ENCODE results near the gene TSPAN10.

Gene TSPAN10

GRCh38 chr17:81681672-81682071, 44.7 kb downstream of the TSPAN10 start:
- intact Hi-C loops (cut with micrococcal nuclease) = loop anchor here (1.0 kb wide), 1 partner anchor 21 kb away; no protein-coding TSS in a partner anchor
- Mint-ChIP-seq H3K9me3 (no peaks in the 10 kb centered on the region), H3K4me1 (ENCODE audit: low read depth) (peaks cover 34% of the 10 kb centered on the region), H3K4me3 (no peak overlapping the region), H3K36me3 (ENCODE audit: low read depth) (peaks cover 61% of the 10 kb centered on the region), H3K27me3 (no peaks in the 10 kb centered on the region), H3K27ac (no peak overlapping the region)

DNA sequence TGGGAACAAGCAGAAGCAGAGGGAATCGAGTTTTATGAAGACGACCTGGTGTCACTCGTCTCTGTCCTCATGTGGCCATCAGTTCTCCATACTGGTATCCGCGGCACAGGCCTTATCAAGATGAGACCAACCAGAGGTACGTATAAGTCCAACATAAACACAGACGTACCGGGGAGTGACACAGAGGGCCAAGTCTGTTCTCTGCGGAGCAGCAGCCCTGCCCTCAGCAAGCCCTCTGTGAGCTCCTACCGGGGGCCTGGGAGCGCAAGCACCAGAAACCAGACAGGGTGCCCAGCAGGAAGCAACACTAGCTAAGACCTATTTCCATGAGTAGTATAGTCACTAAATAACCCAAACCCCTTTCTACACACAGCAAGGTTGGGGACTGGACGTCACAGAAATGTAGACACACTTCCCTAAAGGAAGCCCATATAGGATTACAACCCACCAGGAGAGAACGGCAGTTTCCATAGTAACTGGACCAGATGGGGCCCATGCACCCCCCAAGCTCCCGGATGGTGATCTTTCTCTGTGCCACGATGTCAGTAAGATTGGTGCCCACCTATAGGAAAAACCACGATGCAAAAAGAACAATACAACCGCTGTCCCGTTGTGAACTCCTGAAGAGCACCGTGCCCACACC, 45.7 kb downstream of the TSPAN10 start:
- peaks cover 71% of the 10 kb centered on the region for H3K36me3 Mint-ChIP-seq (ENCODE audit: low read depth)
- H3K27ac Mint-ChIP-seq = peak overlapping the region; percentile 81
- intact Hi-C loops (cut with micrococcal nuclease) = loop anchor here (1.0 kb wide), 1 partner anchor 20 kb away; no protein-coding TSS in a partner anchor
- H3K4me1 Mint-ChIP-seq (ENCODE audit: low read depth) = peaks cover 42% of the 10 kb centered on the region
- H3K27me3 Mint-ChIP-seq = no peaks in the 10 kb centered on the region
- H3K4me3 Mint-ChIP-seq = peak overlapping the region; percentile 85
- H3K9me3 Mint-ChIP-seq = no peaks in the 10 kb centered on the region

- H3K9me3 Mint-ChIP-seq = no peaks in the 10 kb centered on the region
- H3K4me1 Mint-ChIP-seq (ENCODE audit: low read depth) = peaks cover 42% of the 10 kb centered on the region
- H3K36me3 Mint-ChIP-seq (ENCODE audit: low read depth) = peaks cover 76% of the 10 kb centered on the region
- peak overlapping the region; percentile 81 for H3K27ac Mint-ChIP-seq
- intact Hi-C loops (cut with micrococcal nuclease) = no loop called here
- peak overlapping the region; percentile 85 for H3K4me3 Mint-ChIP-seq
- no peaks in the 10 kb centered on the region for H3K27me3 Mint-ChIP-seq
Observed at GRCh38 chr17:81683208-81683583, 46.2 kb downstream of the TSPAN10 start.

- peak within 1 kb of the TSS; percentile 85 for H3K4me3 Mint-ChIP-seq
- H3K27ac Mint-ChIP-seq = peak within 1 kb of the TSS; percentile 81
- H3K27me3 Mint-ChIP-seq = no peaks in the 10 kb centered on the region
- H3K4me1 Mint-ChIP-seq (ENCODE audit: low read depth) = peaks cover 42% of the 10 kb centered on the region
- H3K36me3 Mint-ChIP-seq (ENCODE audit: low read depth) = peaks cover 83% of the 10 kb centered on the region
- H3K9me3 Mint-ChIP-seq = no peaks in the 10 kb centered on the region
- intact Hi-C loops (cut with micrococcal nuclease) = no loop called here
Observed at GRCh38 chr17:81683584-81684441, 46.8 kb downstream of the TSPAN10 start, which contains the start of the genes ARL16 and HGS. Gene ARL16, minus strand, starts transcription at chr17:81683797. Its CDS starts 44 bp downstream, at chr17:81683753. Gene HGS, plus strand, starts transcription at chr17:81684011. Its CDS starts 56 bp downstream, at chr17:81684067.

GRCh38 chr17:81684442-81684911, 47.5 kb downstream of the TSPAN10 start:
- peak overlapping the region; percentile 81 for H3K27ac Mint-ChIP-seq
- H3K27me3 Mint-ChIP-seq = no peaks in the 10 kb centered on the region
- intact Hi-C loops (cut with micrococcal nuclease) = no loop called here
- peak overlapping the region; percentile 85 for H3K4me3 Mint-ChIP-seq
- peaks cover 83% of the 10 kb centered on the region for H3K36me3 Mint-ChIP-seq (ENCODE audit: low read depth)
- H3K4me1 Mint-ChIP-seq (ENCODE audit: low read depth) = peaks cover 42% of the 10 kb centered on the region
- H3K9me3 Mint-ChIP-seq = no peaks in the 10 kb centered on the region

DNA sequence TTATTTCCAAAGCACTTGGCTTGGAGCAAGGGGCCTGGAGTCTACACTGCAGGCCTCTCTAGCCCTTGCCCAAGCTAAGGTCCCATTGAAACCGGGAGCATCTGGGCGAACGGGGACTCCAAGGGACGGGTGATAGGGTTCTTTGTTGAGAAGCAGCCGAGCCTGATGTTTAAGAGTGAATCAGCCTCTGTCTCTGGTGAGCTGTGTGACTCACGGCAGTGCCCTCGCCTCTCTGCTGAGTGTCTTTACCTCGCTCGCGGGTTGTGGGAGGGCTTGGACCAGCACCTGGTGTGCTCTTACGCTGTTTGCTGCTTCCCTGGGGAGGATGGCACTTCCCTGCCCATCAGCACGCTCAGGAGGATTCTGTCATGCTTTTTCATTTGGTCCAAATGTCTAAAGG, 48.1 kb downstream of the TSPAN10 start:
- intact Hi-C loops (cut with micrococcal nuclease) = no loop called here
- Mint-ChIP-seq H3K27ac (peak overlapping the region; percentile 81), H3K27me3 (no peaks in the 10 kb centered on the region), H3K36me3 (ENCODE audit: low read depth) (peaks cover 83% of the 10 kb centered on the region), H3K4me3 (peak overlapping the region; percentile 85), H3K4me1 (ENCODE audit: low read depth) (peaks cover 39% of the 10 kb centered on the region), H3K9me3 (no peaks in the 10 kb centered on the region)

- Mint-ChIP-seq H3K27me3 (no peaks in the 10 kb centered on the region), H3K4me3 (no peak overlapping the region), H3K4me1 (ENCODE audit: low read depth) (peaks cover 38% of the 10 kb centered on the region), H3K27ac (no peak overlapping the region), H3K36me3 (ENCODE audit: low read depth) (peaks cover 83% of the 10 kb centered on the region), H3K9me3 (no peaks in the 10 kb centered on the region)
- intact Hi-C loops (cut with micrococcal nuclease) = no loop called here
Observed at GRCh38 chr17:81686614-81687013, 49.6 kb downstream of the TSPAN10 start.

DNA sequence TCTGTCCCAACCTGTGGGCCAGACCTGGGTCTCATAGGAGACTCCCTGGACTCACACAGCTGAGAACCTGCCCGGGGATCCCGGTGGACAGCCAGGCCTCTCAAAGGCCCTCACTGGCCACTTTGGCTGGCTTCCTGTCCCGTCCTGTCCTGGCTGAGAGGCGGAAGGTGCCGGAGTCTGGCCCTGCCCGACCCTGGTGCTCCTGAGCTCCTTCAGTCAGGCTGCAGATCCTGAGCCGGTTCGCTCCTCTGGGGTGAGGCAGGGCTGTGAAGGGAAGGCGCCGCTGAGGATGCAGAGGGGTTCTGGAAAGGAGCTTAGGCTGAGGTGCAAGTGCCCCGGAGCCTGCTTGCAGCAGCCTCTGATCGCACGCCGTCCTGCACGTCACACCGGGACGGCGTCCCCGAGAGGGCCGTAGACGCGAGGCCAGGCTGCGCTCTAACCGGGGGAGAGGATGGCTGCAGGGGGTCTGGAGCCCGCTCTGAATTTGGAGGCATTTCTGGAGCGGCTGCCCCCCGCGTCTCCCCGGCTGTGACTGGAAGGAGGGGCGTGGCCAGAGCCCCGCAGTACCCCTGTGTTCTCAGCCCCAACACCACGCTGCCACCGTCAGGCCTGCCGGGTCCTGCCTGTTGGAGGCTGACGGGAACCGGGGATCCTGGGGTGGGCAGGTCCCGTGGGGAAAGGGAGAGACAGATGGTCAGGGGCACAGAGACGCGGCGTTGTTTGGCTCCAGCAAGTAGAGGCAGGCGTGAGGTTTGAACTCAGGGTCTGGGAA, 51.0 kb downstream of the TSPAN10 start:
- peak overlapping the region; percentile 28 for H3K27ac Mint-ChIP-seq
- H3K27me3 Mint-ChIP-seq = no peaks in the 10 kb centered on the region
- H3K36me3 Mint-ChIP-seq (ENCODE audit: low read depth) = peaks cover 92% of the 10 kb centered on the region

GRCh38 chr17:81688616-81689015, 51.6 kb downstream of the TSPAN10 start:
- Mint-ChIP-seq H3K4me3 (no peak overlapping the region), H3K36me3 (ENCODE audit: low read depth) (peaks cover 97% of the 10 kb centered on the region), H3K9me3 (no peaks in the 10 kb centered on the region), H3K27me3 (no peaks in the 10 kb centered on the region), H3K27ac (no peak overlapping the region), H3K4me1 (ENCODE audit: low read depth) (peaks cover 30% of the 10 kb centered on the region)
- intact Hi-C loops (cut with micrococcal nuclease) = no loop called here

More for the DNA sequence above, 51.0 kb downstream of the TSPAN10 start:
- intact Hi-C loops (cut with micrococcal nuclease) = no loop called here
- no peaks in the 10 kb centered on the region for H3K9me3 Mint-ChIP-seq
- H3K4me1 Mint-ChIP-seq (ENCODE audit: low read depth) = peaks cover 32% of the 10 kb centered on the region
- no peak overlapping the region for H3K4me3 Mint-ChIP-seq

DNA sequence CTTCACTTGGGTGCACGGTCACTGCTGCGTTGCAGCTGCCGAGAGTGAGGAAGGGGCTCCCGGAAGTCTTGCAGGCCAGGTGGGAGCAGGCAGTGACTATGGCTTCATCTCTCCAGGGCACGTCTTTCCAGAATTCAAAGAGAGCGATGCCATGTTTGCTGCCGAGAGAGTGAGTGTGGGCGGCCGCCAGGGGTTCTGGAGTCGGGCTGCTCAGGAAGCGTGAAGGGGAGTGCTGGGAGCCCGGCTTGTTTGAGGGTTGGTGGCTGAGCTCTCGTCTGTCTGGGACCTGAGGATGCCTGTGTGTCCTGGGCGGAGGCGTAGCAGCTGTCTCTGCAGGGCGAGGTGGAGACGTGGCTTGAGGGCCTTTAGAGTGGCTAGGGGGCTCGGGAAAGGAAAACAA, 53.1 kb downstream of the TSPAN10 start:
- intact Hi-C loops (cut with micrococcal nuclease) = no loop called here
- no peak overlapping the region for H3K4me3 Mint-ChIP-seq
- no peak overlapping the region for H3K27ac Mint-ChIP-seq
- peaks cover 22% of the 10 kb centered on the region for H3K4me1 Mint-ChIP-seq (ENCODE audit: low read depth)
- H3K27me3 Mint-ChIP-seq = no peaks in the 10 kb centered on the region
- peaks cover 100% of the 10 kb centered on the region for H3K36me3 Mint-ChIP-seq (ENCODE audit: low read depth)
- no peaks in the 10 kb centered on the region for H3K9me3 Mint-ChIP-seq

DNA sequence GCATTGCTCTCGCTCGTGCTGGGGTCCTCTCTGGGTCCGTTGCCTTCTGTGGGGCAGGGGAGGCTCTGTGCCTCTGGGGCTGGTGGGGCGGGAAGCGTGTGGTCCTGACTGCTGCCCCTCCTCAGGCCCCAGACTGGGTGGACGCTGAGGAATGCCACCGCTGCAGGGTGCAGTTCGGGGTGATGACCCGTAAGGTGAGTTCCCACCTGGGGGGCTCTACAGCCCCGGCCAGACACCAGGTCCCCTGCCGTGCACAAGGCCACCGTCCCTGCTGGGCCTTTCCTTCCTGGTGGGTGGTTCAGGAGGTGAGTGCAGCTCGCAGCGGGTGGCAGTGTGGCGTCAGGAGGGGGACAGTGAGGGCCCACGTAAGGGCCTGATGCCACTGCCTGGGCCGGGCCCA, 53.6 kb downstream of the TSPAN10 start:
- intact Hi-C loops (cut with micrococcal nuclease) = no loop called here
- no peak overlapping the region for H3K27ac Mint-ChIP-seq
- H3K4me1 Mint-ChIP-seq (ENCODE audit: low read depth) = peaks cover 17% of the 10 kb centered on the region
- no peaks in the 10 kb centered on the region for H3K27me3 Mint-ChIP-seq
- H3K36me3 Mint-ChIP-seq (ENCODE audit: low read depth) = peaks cover 100% of the 10 kb centered on the region
- H3K4me3 Mint-ChIP-seq = no peak overlapping the region
- H3K9me3 Mint-ChIP-seq = no peaks in the 10 kb centered on the region

DNA sequence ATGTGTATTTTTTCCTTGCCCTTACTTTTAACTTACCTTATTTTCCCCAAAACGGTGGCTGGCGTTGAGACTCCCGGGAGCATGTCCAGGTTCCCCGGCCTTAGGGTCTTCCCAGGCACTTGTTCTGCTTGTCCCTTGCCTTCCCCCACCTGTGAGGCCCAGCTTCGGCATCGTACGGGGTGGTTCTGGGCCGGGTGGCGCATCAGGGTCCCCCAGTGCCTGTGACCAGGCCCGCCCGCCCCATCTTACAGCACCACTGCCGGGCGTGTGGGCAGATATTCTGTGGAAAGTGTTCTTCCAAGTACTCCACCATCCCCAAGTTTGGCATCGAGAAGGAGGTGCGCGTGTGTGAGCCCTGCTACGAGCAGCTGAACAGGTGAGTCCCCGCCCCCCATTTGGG, 54.2 kb downstream of the TSPAN10 start:
- H3K9me3 Mint-ChIP-seq = no peaks in the 10 kb centered on the region
- intact Hi-C loops (cut with micrococcal nuclease) = no loop called here
- no peaks in the 10 kb centered on the region for H3K27me3 Mint-ChIP-seq
- no peak overlapping the region for H3K4me3 Mint-ChIP-seq
- peaks cover 100% of the 10 kb centered on the region for H3K36me3 Mint-ChIP-seq (ENCODE audit: low read depth)
- H3K4me1 Mint-ChIP-seq (ENCODE audit: low read depth) = peaks cover 11% of the 10 kb centered on the region
- H3K27ac Mint-ChIP-seq = no peak overlapping the region

DNA sequence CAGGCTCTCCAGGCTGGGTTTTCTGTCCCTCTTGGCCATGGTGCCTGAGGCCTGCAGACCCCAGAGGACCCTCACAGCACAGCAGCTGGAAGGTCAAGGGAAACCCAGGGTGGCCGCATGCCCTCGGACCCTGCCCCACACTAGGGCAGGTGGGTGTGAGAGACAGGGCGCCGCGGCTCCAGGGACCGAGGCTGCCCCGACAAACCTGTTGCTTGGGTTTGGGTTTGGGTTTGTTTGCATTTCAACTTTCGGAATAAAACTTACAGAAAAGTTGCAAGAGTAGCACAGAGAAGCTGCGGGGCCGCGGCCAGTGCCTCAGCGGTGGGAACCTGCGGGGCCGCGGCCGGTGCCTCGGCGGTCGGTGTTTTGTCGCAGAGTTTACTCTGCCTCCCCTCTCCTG, 54.6 kb downstream of the TSPAN10 start:
- Mint-ChIP-seq H3K4me3 (no peak overlapping the region), H3K9me3 (no peaks in the 10 kb centered on the region), H3K36me3 (ENCODE audit: low read depth) (peaks cover 100% of the 10 kb centered on the region), H3K27me3 (no peaks in the 10 kb centered on the region), H3K4me1 (ENCODE audit: low read depth) (peaks cover 9% of the 10 kb centered on the region), H3K27ac (no peak overlapping the region)
- intact Hi-C loops (cut with micrococcal nuclease) = no loop called here
